Prostate gland (tissue), 2 donors: ENCODE results near the gene OSBPL2.

Experiments used
- CTCF ChIP-seq, 4 experiments: fragments of 200-600 bp in 2 of 4; fragments of 450-650 bp in 2 of 4; sonication (generic) in 2 of 4; IDR thresholded peaks; 1 replicate in 3 of 4; 2 replicates in 1 of 4; pipeline ENCODE4 v1.5.1; 2016 to 2019; ENCODE audit warnings: antibody characterized with exemption in 4 of 4, mild to moderate bottlenecking in 2 of 4, moderate library complexity in 2 of 4
- POLR2AphosphoS5 ChIP-seq: sonication (generic); formaldehyde crosslinking; IDR thresholded peaks from one replicate; pipeline ENCODE4 v1.6.1; 2017; ENCODE audit warnings: antibody characterized with exemption

GRCh38 chr20:62243106-62243505, 4.8 kb downstream of the OSBPL2 start:
- TF ChIP-seq CTCF (IDR thresholded peaks at IDR 0.05) = no peak
- TF ChIP-seq POLR2AphosphoS5 = no peak
